Measurements from ENCODE around the gene CR1. TPM values are rescaled to one million over a fixed set of nuclear protein-coding genes. Genes with fewer than 3 reads are reported as not detected.

The CR1 gene
- total RNA-seq, 1 donor from 2014 or later: not detected

GRCh38 chr1:207500306-207500705 lies 4.3 kb downstream of the CR1 start:
- no peak overlapping the region for H3K27ac ChIP-seq
- no peaks in the 10 kb centered on the region for H3K36me3 ChIP-seq
- H3K4me1 Mint-ChIP-seq: peaks cover 8% of the 10 kb centered on the region
- no peaks in the 10 kb centered on the region for H3K79me2 ChIP-seq (ENCODE audit: low read depth)
- H3K4me3 ChIP-seq: no peak overlapping the region
- no peak overlapping the region for H3K4me3 Mint-ChIP-seq
- no peaks in the 10 kb centered on the region for H3K9me3 Mint-ChIP-seq
- no peak overlapping the region for H2AFZ ChIP-seq (replicated peaks)
- H3K9me3 ChIP-seq (ENCODE audit: low read depth): no peaks in the 10 kb centered on the region
- H3F3A ChIP-seq (ENCODE audit: low read depth): no peaks in the 10 kb centered on the region
- H3K27me3 Mint-ChIP-seq (ENCODE audit: insufficient read depth, low read depth): peaks cover 19% of the 10 kb centered on the region
- TF ChIP-seq EZH2 (IDR thresholded peaks at IDR 0.05) (no peak), EZH2phosphoT487 (IDR thresholded peaks at IDR 0.05) (no peak)
- TF ChIP-seq, protein P1, sequence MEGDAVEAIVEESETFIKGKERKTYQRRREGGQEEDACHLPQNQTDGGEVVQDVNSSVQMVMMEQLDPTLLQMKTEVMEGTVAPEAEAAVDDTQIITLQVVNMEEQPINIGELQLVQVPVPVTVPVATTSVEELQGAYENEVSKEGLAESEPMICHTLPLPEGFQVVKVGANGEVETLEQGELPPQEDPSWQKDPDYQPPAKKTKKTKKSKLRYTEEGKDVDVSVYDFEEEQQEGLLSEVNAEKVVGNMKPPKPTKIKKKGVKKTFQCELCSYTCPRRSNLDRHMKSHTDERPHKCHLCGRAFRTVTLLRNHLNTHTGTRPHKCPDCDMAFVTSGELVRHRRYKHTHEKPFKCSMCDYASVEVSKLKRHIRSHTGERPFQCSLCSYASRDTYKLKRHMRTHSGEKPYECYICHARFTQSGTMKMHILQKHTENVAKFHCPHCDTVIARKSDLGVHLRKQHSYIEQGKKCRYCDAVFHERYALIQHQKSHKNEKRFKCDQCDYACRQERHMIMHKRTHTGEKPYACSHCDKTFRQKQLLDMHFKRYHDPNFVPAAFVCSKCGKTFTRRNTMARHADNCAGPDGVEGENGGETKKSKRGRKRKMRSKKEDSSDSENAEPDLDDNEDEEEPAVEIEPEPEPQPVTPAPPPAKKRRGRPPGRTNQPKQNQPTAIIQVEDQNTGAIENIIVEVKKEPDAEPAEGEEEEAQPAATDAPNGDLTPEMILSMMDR (IDR thresholded peaks at IDR 0.05): no peak
- H4K20me1 ChIP-seq (ENCODE audit: low read depth): no peaks in the 10 kb centered on the region
- no peak overlapping the region for H3K9ac ChIP-seq
- peaks cover 82% of the 10 kb centered on the region for H3K27me3 ChIP-seq
- no peak for DNase-seq (ENCODE audit: low spot score)
- H3K4me2 ChIP-seq: no peak overlapping the region
- no peaks in the 10 kb centered on the region for H3K4me1 ChIP-seq
- no peaks in the 10 kb centered on the region for H3K36me3 Mint-ChIP-seq
- no peak overlapping the region for H3K27ac Mint-ChIP-seq

DNA sequence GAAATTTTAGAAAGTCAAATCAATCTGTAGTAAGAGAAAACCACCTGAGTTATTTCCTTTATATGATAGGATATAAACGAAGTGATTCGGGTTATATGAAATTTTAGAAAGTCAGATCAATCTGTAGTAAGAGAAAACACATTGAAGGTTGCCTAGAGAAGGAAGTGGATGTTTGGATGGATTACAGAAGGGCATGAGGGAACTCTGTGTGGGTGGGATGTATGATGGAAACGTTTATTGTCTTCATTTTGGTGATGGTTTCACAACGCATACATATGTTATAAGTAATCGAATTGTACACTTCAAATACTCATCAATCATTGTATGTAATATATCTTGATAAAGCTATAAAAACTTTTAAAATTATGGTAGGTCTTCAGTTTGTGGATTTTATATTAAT lies 5.1 kb downstream of the CR1 start:
- Histone ChIP-seq H3K9me3 (ENCODE audit: low read depth) (no peaks in the 10 kb centered on the region), H3K36me3 (no peaks in the 10 kb centered on the region), H3K4me2 (no peak overlapping the region), H2AFZ (replicated peaks) (no peak overlapping the region), H3F3A (ENCODE audit: low read depth) (no peaks in the 10 kb centered on the region), H3K27ac (no peak overlapping the region), H3K79me2 (ENCODE audit: low read depth) (no peaks in the 10 kb centered on the region), H3K27me3 (peaks cover 75% of the 10 kb centered on the region), H4K20me1 (ENCODE audit: low read depth) (no peaks in the 10 kb centered on the region), H3K4me1 (no peaks in the 10 kb centered on the region), H3K9ac (no peak overlapping the region), H3K4me3 (no peak overlapping the region)
- Mint-ChIP-seq H3K27ac (no peak overlapping the region), H3K4me3 (no peak overlapping the region), H3K27me3 (ENCODE audit: insufficient read depth, low read depth) (peaks cover 13% of the 10 kb centered on the region), H3K9me3 (no peaks in the 10 kb centered on the region), H3K36me3 (no peaks in the 10 kb centered on the region), H3K4me1 (peaks cover 2% of the 10 kb centered on the region)
- TF ChIP-seq EZH2phosphoT487 (IDR thresholded peaks at IDR 0.05) (no peak), EZH2 (IDR thresholded peaks at IDR 0.05) (no peak)
- TF ChIP-seq, protein P1 (IDR thresholded peaks at IDR 0.05): no peak
- no peak for DNase-seq (ENCODE audit: low spot score)

- Histone ChIP-seq H3K9ac (no peak overlapping the region), H2AFZ (replicated peaks) (no peak overlapping the region), H3K4me3 (no peak overlapping the region), H4K20me1 (ENCODE audit: low read depth) (no peaks in the 10 kb centered on the region), H3K4me2 (no peak overlapping the region), H3K9me3 (ENCODE audit: low read depth) (no peaks in the 10 kb centered on the region), H3F3A (ENCODE audit: low read depth) (no peaks in the 10 kb centered on the region), H3K36me3 (no peaks in the 10 kb centered on the region), H3K79me2 (ENCODE audit: low read depth) (no peaks in the 10 kb centered on the region), H3K27ac (no peak overlapping the region), H3K27me3 (peaks cover 58% of the 10 kb centered on the region), H3K4me1 (no peaks in the 10 kb centered on the region)
- Mint-ChIP-seq H3K4me3 (no peak overlapping the region), H3K36me3 (no peaks in the 10 kb centered on the region), H3K27ac (no peak overlapping the region), H3K4me1 (no peaks in the 10 kb centered on the region), H3K27me3 (ENCODE audit: insufficient read depth, low read depth) (peaks cover 5% of the 10 kb centered on the region), H3K9me3 (no peaks in the 10 kb centered on the region)
- DNase-seq (ENCODE audit: low spot score): no peak
- TF ChIP-seq EZH2 (IDR thresholded peaks at IDR 0.05): no peak
- no peak for TF ChIP-seq EZH2phosphoT487 (IDR thresholded peaks at IDR 0.05)
- TF ChIP-seq, protein P1 (IDR thresholded peaks at IDR 0.05): no peak
Observed at GRCh38 chr1:207502726-207503125, 6.8 kb downstream of the CR1 start.

Data from neural progenitor cell (in vitro differentiated cells).